Hypothalamus (tissue), 51 donors: Measurements from ENCODE around the gene MIEF1.
A peak's percentile ranks its signal among the peaks of the same experiment; 100 is the strongest.

Experiments used
- DNase-seq, 51 donors: peaks; one replicate each; lab custom pipeline; 2025; lab: John Stamatoyannopoulos, UW

The MIEF1 gene

GRCh38 chr22:39470451-39471291, 31.4 kb upstream of the MIEF1 start:
- peak in 3 of 51 donors; percentile 38 to 47 (median 46) for DNase-seq

GRCh38 chr22:39471381-39472141, 30.5 kb upstream of the MIEF1 start:
- peak in 2 of 51 donors; percentile 14 to 32 for DNase-seq

GRCh38 chr22:39472570-39473556, 29.2 kb upstream of the MIEF1 start:
- DNase-seq: no peak

- DNase-seq: no peak
Observed at GRCh38 chr22:39473851-39474250, 28.2 kb upstream of the MIEF1 start.

GRCh38 chr22:39474351-39475111, 27.6 kb upstream of the MIEF1 start:
- peak in 1 of 51 donors; percentile 19 for DNase-seq

- peak in 23 of 51 donors; percentile 19 to 68 (median 48) for DNase-seq
Observed at GRCh38 chr22:39475337-39475736, 26.8 kb upstream of the MIEF1 start.

- DNase-seq: peak in 20 of 51 donors; percentile 19 to 67 (median 36)
Observed at GRCh38 chr22:39475902-39476301, 26.2 kb upstream of the MIEF1 start.

- no peak for DNase-seq
Observed at GRCh38 chr22:39476664-39477063, 25.4 kb upstream of the MIEF1 start.

- DNase-seq: no peak
Observed at GRCh38 chr22:39477542-39477941, 24.5 kb upstream of the MIEF1 start.

- DNase-seq: peak in 2 of 51 donors; percentile 30 to 35
Observed at GRCh38 chr22:39478441-39478850, 23.6 kb upstream of the MIEF1 start.

GRCh38 chr22:39479254-39479653, 22.8 kb upstream of the MIEF1 start:
- DNase-seq: no peak

GRCh38 chr22:39480557-39480956, 21.5 kb upstream of the MIEF1 start:
- no peak for DNase-seq

- DNase-seq: peak in 29 of 51 donors; percentile 25 to 84 (median 52)
Observed at GRCh38 chr22:39481054-39481453, 21.0 kb upstream of the MIEF1 start.

- no peak for DNase-seq
Observed at GRCh38 chr22:39481595-39481994, 20.5 kb upstream of the MIEF1 start.

- DNase-seq: no peak
Observed at GRCh38 chr22:39482768-39483167, 19.3 kb upstream of the MIEF1 start.

GRCh38 chr22:39486951-39487825, 14.9 kb upstream of the MIEF1 start:
- peak in 13 of 51 donors; percentile 21 to 65 (median 45) for DNase-seq

- no peak for DNase-seq
Observed at GRCh38 chr22:39487826-39488520, 14.1 kb upstream of the MIEF1 start.

GRCh38 chr22:39488563-39489083, 13.5 kb upstream of the MIEF1 start:
- no peak for DNase-seq
